ENCODE data around the gene SETD5.
A peak's percentile ranks its signal among the peaks of the same experiment; 100 is the strongest.

Gene SETD5

GRCh38 chr3:9397332-9397905 is at the start of gene SETD5:
SETD5 (plus strand) TSS chr3:9397615; CDS start chr3:9428939, 31,324 bp downstream.
- peak; percentile 91 for DNase-seq

GRCh38 chr3:9347887-9348286 is 49.5 kb upstream of the SETD5 start:
- no peak for DNase-seq

- peak; percentile 63 for DNase-seq
Observed at GRCh38 chr3:9349321-9350117, 47.9 kb upstream of the SETD5 start.

GRCh38 chr3:9351709-9352126 is 45.7 kb upstream of the SETD5 start:
- DNase-seq, result peak; percentile 40

GRCh38 chr3:9352917-9353752 is 44.3 kb upstream of the SETD5 start:
- DNase-seq, result peak; percentile 74

GRCh38 chr3:9361691-9362388 is 35.6 kb upstream of the SETD5 start:
- DNase-seq, result no peak

GRCh38 chr3:9362731-9363530 is 34.5 kb upstream of the SETD5 start, which contains the start of gene THUMPD3:
THUMPD3 (plus strand) TSS chr3:9363054; CDS start chr3:9365069, 2,015 bp downstream.
- DNase-seq, result peak; percentile 88

GRCh38 chr3:9369508-9369907 is 27.9 kb upstream of the SETD5 start:
- no peak for DNase-seq

- no peak for DNase-seq
Observed at GRCh38 chr3:9373465-9373864, 23.9 kb upstream of the SETD5 start.

- no peak for DNase-seq
Observed at GRCh38 chr3:9377981-9378380, 19.4 kb upstream of the SETD5 start.

- no peak for DNase-seq
Observed at GRCh38 chr3:9379327-9379726, 18.1 kb upstream of the SETD5 start.

- no peak for DNase-seq
Observed at GRCh38 chr3:9380014-9380413, 17.4 kb upstream of the SETD5 start.

- no peak for DNase-seq
Observed at GRCh38 chr3:9384141-9384828, 13.1 kb upstream of the SETD5 start.

GRCh38 chr3:9385187-9386077 is 12.0 kb upstream of the SETD5 start:
- DNase-seq, result no peak

- DNase-seq, result no peak
Observed at GRCh38 chr3:9386078-9386459, 11.3 kb upstream of the SETD5 start.

GRCh38 chr3:9386501-9387321 is 10.7 kb upstream of the SETD5 start:
- no peak for DNase-seq

GRCh38 chr3:9387322-9387655 is 10.1 kb upstream of the SETD5 start:
- no peak for DNase-seq

- DNase-seq, result no peak
Observed at GRCh38 chr3:9388142-9388541, 9.3 kb upstream of the SETD5 start.

- no peak for DNase-seq
Observed at GRCh38 chr3:9388562-9389272, 8.7 kb upstream of the SETD5 start.
